LoVo (cell line): ENCODE results near the gene SMARCA4.

ENCODE experiments used
- DNase-seq: peaks from one replicate; pipeline ENCODE4 v3.0.0-alpha.2; 2016; ENCODE audit warnings: low spot score

Gene SMARCA4

GRCh38 chr19:11035441-11036377 is 74.9 kb downstream of the SMARCA4 start:
- peak; percentile 77 for DNase-seq

GRCh38 chr19:11038511-11038910 is 77.7 kb downstream of the SMARCA4 start:
- DNase-seq, result no peak

GRCh38 chr19:11041194-11041593 is 80.4 kb downstream of the SMARCA4 start:
- DNase-seq, result no peak

- DNase-seq, result no peak
These were observed 81.3 kb downstream of the SMARCA4 start for GRCh38 chr19:11041966-11042627.

- DNase-seq, result no peak
These were observed 83.6 kb downstream of the SMARCA4 start for GRCh38 chr19:11044431-11044830.

- DNase-seq, result no peak
These were observed 84.7 kb downstream of the SMARCA4 start for GRCh38 chr19:11045536-11045935.

- DNase-seq, result no peak
These were observed 86.0 kb downstream of the SMARCA4 start for GRCh38 chr19:11046605-11047354.

- no peak for DNase-seq
These were observed 87.0 kb downstream of the SMARCA4 start for GRCh38 chr19:11047866-11048265.

GRCh38 chr19:11050323-11051114 is 89.7 kb downstream of the SMARCA4 start:
- DNase-seq, result no peak

- DNase-seq, result no peak
These were observed 93.0 kb downstream of the SMARCA4 start for GRCh38 chr19:11053817-11054195.

- no peak for DNase-seq
These were observed 93.4 kb downstream of the SMARCA4 start for GRCh38 chr19:11054200-11054599.

GRCh38 chr19:11054628-11055027 is 93.8 kb downstream of the SMARCA4 start:
- no peak for DNase-seq

- no peak for DNase-seq
These were observed 97.6 kb downstream of the SMARCA4 start for GRCh38 chr19:11058246-11059030.

GRCh38 chr19:11059511-11060358 is 98.9 kb downstream of the SMARCA4 start:
- DNase-seq, result no peak

- DNase-seq, result no peak
These were observed 101.1 kb downstream of the SMARCA4 start for GRCh38 chr19:11061952-11062351.

- DNase-seq, result no peak
These were observed 102.6 kb downstream of the SMARCA4 start for GRCh38 chr19:11063434-11063833.

- no peak for DNase-seq
These were observed 104.0 kb downstream of the SMARCA4 start for GRCh38 chr19:11064831-11065303.

- no peak for DNase-seq
These were observed 105.5 kb downstream of the SMARCA4 start for GRCh38 chr19:11066326-11066725.

GRCh38 chr19:11067356-11068113 is 106.7 kb downstream of the SMARCA4 start:
- peak; percentile 27 for DNase-seq
